Heart left ventricle (tissue), 16 donors: ENCODE data around the gene AGPAT3. TPM values are rescaled to one million over a fixed set of nuclear protein-coding genes. Genes with fewer than 3 reads are reported as not detected.

ENCODE experiments used
- ATAC-seq, 4 donors: fragments of 200-7000 bp; cut with Tn5 transposase; one replicate each; pipeline ENCODE4 v1.9.1; 2020 to 2022; ENCODE audit warnings: moderate library complexity in 4 of 4, mild to moderate bottlenecking in 3 of 4, moderate number of reproducible peaks in 1 of 4
- DNase-seq, 5 donors: peaks; one replicate each; pipeline ENCODE4 v3.0.0-alpha.2; 2020
- H3K27ac ChIP-seq, 12 donors: fragments of 200-600 bp; sonication (generic) in 4 of 12; one replicate each; pipeline versions ENCODE4 v1.5.0 to v1.8.0; 2016 to 2022; ENCODE audit warnings: mild to moderate bottlenecking in 2 of 12
- H3K27me3 ChIP-seq, 9 donors: fragments of 200-600 bp; sonication (generic) in 2 of 9; one replicate each; pipeline versions ENCODE4 v1.5.1 to v1.8.0; 2016 to 2022; ENCODE audit warnings: mild to moderate bottlenecking in 3 of 9
- H3K36me3 ChIP-seq, 9 donors: fragments of 200-600 bp; sonication (generic) in 2 of 9; one replicate each; pipeline versions ENCODE4 v1.5.0 to v1.8.0; 2018 to 2022; ENCODE audit warnings: mild to moderate bottlenecking in 2 of 9
- H3K4me1 ChIP-seq, 12 donors: fragments of 200-600 bp; sonication (generic) in 4 of 12; one replicate each; pipeline versions ENCODE4 v1.5.0 to v1.8.0; 2016 to 2022; ENCODE audit warnings: mild to moderate bottlenecking in 3 of 12
- H3K4me3 ChIP-seq, 12 donors: fragments of 200-600 bp; sonication (generic) in 4 of 12; one replicate each; pipeline versions ENCODE4 v1.5.0 to v1.8.0; 2017 to 2022; ENCODE audit warnings: mild to moderate bottlenecking in 9 of 12, moderate library complexity in 4 of 12
- H3K9me3 ChIP-seq, 12 donors: fragments of 200-600 bp; sonication (generic) in 4 of 12; one replicate each; pipeline versions ENCODE4 v1.5.0 to v1.8.0; 2016 to 2022; ENCODE audit warnings: mild to moderate bottlenecking in 1 of 12
- POLR2A ChIP-seq, 2 donors: fragments of 450-650 bp; IDR thresholded peaks; one replicate each; pipeline ENCODE4 v1.6.1; 2017; ENCODE audit warnings: antibody characterized with exemption in 2 of 2, mild to moderate bottlenecking in 2 of 2, moderate library complexity in 2 of 2
- WGBS, 4 donors: extraction: QIAGEN DNeasy Blood & Tissue Kit in 2 of 4; methylation state at CpG; one replicate each; pipeline versions ENCODE4 v1.1.5 to v1.1.7; 2013 to 2018; 5-methylcytosine and 5-hydroxymethylcytosine counted together
- intact Hi-C, 10 donors: fragments of 100-400 bp; cut with DNase I; formaldehyde crosslinking; loops; one replicate each; pipeline versions ENCODE4 v1.11.1 to v1.14.2; 2022
- polyA plus RNA-seq, 2 donors: library from polyadenylated mRNA; stranded (reverse); fragments of 200-250 nt; gene quantifications; one replicate each; pipeline ENCODE4 v1.2.3, GENCODE V29; 2013
- total RNA-seq, 9 donors: library from RNA; depleted of rRNA in 2 of 9; stranded (reverse); fragments of >200 nt in 2 of 9; fragmentation: NEBNext Ultra II Directional in 3 of 9; extraction: Animal tissue kit (Norgen Biotek cat#: 25700) in 3 of 9; gene quantifications; one replicate each; pipeline versions ENCODE4 v1.1.0 to v1.2.4, GENCODE V29; 2016 to 2023
- TF ChIP-seq, protein P1 (sequence below), 12 donors: fragments of 200-600 bp; sonication (generic) in 4 of 12; IDR thresholded peaks; one replicate each; pipeline versions ENCODE4 v1.5.0 to v1.8.0; 2018 to 2022; ENCODE audit warnings: antibody characterized with exemption in 12 of 12, mild to moderate bottlenecking in 5 of 12
- donor health status: ischemic (EF 13 %, LVEDD 7.1; RV severe dilation, severe dysfunction).
- donor health status: healthy with polysubstance abuse.
- donor health status: DM: no; HTN: yes; CAD: no.
- donor health status: DM: no; HTN: no; CAD: no.
- donor health status: ischemic (EF 25% LVEDD 6.9; RV normal size, moderate dysfunction).
- donor health status: ischemic (EF 25% LVEDD 5.7; RV mildly dilated, moderate dysfunction).
- donor health status: healthy.
- donor health status: DM: yes; HTN: yes; CAD: no.
- donor health status: ischemic (EF 35%, LVEDD 5.7; RV mildly dilated, moderate dysfunction).
- donor health status: nonischemic (EF 11% LVEDD 7.7; RV severe dilation, severe dysfunction).
- donor health status: DM: yes; HTN: yes; CAD: no.
- donor health status: PGD.
- donor health status: ischemic (EF 29% LVEDD 5.4; RV normal size, mild dysfunction).
- donor health status: nonischemic (EF 23%, LVEDD 6.1; RV moderate dilation, normal function).

Gene AGPAT3
- total and polyA plus RNA-seq, 11 donors = 26.6 to 86.0 (median 64.5) TPM

DNA sequence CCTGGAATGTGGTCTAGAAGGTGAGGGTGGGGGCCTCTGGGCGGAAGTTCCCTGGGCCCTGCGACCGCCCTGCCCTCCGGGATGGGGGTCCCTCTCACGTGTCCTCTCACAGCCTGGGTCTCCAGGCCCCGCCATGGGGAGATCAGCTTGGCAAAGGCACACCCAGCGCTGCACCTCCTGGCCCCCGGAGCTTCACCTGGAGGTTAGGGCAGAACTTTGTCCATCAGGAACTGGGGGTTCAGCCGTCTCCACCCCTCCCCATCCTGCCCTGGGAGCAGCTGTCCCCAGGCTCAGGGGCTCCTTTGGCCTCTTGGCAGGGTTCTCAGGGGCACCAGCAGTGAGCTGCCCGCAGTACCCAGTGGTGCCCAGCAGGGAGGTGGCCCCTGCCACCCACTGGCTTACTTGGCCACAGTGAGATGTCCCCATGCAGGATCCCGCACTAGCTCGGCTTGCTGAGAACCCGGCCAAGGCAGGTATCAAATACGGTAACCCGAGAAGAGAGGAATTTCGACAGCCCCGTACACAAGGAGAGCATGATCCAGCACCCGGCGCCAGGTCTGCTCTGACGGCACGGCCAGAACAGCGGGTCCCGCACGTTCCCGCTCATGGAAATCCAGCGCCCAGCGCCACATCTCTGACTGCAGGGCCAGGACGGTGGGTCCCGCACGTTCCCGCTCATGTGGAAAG is 38.9 kb upstream of the AGPAT3 start:
- intact Hi-C loops = no loop called here
- H3K27me3 ChIP-seq = peaks cover 0 to 21% (median 5%) of the 10 kb centered on the region in 9 donors
- no peak for TF ChIP-seq POLR2A (IDR thresholded peaks at IDR 0.05)
- TF ChIP-seq, protein P1, sequence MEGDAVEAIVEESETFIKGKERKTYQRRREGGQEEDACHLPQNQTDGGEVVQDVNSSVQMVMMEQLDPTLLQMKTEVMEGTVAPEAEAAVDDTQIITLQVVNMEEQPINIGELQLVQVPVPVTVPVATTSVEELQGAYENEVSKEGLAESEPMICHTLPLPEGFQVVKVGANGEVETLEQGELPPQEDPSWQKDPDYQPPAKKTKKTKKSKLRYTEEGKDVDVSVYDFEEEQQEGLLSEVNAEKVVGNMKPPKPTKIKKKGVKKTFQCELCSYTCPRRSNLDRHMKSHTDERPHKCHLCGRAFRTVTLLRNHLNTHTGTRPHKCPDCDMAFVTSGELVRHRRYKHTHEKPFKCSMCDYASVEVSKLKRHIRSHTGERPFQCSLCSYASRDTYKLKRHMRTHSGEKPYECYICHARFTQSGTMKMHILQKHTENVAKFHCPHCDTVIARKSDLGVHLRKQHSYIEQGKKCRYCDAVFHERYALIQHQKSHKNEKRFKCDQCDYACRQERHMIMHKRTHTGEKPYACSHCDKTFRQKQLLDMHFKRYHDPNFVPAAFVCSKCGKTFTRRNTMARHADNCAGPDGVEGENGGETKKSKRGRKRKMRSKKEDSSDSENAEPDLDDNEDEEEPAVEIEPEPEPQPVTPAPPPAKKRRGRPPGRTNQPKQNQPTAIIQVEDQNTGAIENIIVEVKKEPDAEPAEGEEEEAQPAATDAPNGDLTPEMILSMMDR (IDR thresholded peaks at IDR 0.05) = peak in 1 of 12 donors; percentile 15
- H3K36me3 ChIP-seq = no peaks in the 10 kb centered on the region
- WGBS, 4 donors = 45 to 51% (median 51%) methylated on average over 22 to 31 of the region's 31 CpGs
- peak; percentile 27 to 58 (median 42) for ATAC-seq
- peaks cover 0 to 6% (median 0%) of the 10 kb centered on the region in 12 donors for H3K4me1 ChIP-seq
- no peak overlapping the region for H3K27ac ChIP-seq
- no peaks in the 10 kb centered on the region for H3K9me3 ChIP-seq
- peak in 2 of 5 donors; percentile 18 to 52 for DNase-seq
- no peak overlapping the region for H3K4me3 ChIP-seq

DNA sequence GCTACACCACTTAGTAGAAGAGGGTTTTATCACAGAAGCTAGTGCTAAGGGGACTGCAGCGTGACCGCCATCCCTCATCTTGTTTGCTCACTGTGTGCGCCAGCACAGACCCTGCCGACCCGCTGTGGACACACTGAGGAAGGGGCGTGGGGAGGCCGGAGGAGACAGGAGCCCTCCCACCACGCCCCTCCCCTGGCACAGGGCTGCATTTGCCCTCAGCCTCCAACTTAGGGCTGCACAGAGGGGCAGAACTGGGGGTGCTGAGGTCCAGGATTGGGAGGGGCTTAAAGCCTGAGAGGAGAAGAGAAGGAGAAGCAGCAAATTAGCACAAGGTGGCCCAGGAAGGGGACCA is 38.4 kb upstream of the AGPAT3 start:
- no peaks in the 10 kb centered on the region for H3K36me3 ChIP-seq
- H3K27me3 ChIP-seq = peaks cover 0 to 24% (median 5%) of the 10 kb centered on the region in 9 donors
- H3K4me3 ChIP-seq = no peak overlapping the region
- intact Hi-C loops = no loop called here
- H3K27ac ChIP-seq = no peak overlapping the region
- H3K4me1 ChIP-seq = peaks cover 0 to 6% (median 0%) of the 10 kb centered on the region in 12 donors
- WGBS, 4 donors = 53 to 56% (median 56%) methylated on average over 6 to 8 of the region's 8 CpGs; no CpG with 5 or more reads in 1 of the 4 donors
- H3K9me3 ChIP-seq = no peaks in the 10 kb centered on the region
- ATAC-seq (peak in 3 of 4 donors; percentile 14 to 23 (median 17)), DNase-seq (peak in 1 of 5 donors; percentile 53)
- TF ChIP-seq, protein P1 (IDR thresholded peaks at IDR 0.05) = no peak
- TF ChIP-seq POLR2A (IDR thresholded peaks at IDR 0.05) = no peak

DNA sequence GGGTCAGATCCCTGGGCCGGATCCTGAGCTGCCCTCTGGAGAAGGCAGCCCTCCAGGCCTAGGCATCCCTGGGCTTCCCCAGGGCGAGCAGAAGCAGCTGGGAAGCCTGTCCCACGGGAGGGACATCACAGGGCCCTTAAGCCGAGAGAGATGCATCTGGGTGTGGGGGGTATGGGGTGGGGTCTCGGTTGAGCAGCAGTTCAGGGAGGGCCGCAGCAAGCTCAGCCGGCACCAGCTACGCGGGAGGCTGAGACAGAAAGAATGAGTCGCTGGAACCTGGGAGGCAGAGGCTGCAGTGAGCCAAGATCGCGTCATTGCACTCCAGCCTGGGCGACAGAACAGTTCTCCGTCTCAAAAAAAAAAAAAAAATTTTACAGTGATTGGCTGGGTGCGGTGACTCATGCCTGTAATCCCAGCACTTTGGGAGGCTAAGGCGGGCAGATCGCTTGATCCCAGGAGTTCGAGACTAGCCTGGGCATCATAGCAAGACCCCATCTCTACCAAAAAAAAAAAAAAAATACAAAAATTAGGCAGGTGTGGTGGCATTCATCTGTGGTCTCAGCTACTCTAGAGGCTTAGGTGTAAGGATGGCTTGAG is 37.9 kb upstream of the AGPAT3 start:
- peak in 3 of 4 donors; percentile 33 to 68 (median 43) for ATAC-seq
- peaks cover 0 to 28% (median 5%) of the 10 kb centered on the region in 9 donors for H3K27me3 ChIP-seq
- peak in 1 of 5 donors; percentile 45 for DNase-seq
- intact Hi-C loops = no loop called here
- H3K36me3 ChIP-seq = no peaks in the 10 kb centered on the region
- TF ChIP-seq, protein P1 (IDR thresholded peaks at IDR 0.05) = no peak
- TF ChIP-seq POLR2A (IDR thresholded peaks at IDR 0.05) = no peak
- 64 to 74% (median 69%) methylated on average over 17 to 18 of the region's 18 CpGs for WGBS, 4 donors
- peaks cover 0 to 6% (median 0%) of the 10 kb centered on the region in 12 donors for H3K4me1 ChIP-seq
- no peak overlapping the region for H3K27ac ChIP-seq
- no peaks in the 10 kb centered on the region for H3K9me3 ChIP-seq
- no peak overlapping the region for H3K4me3 ChIP-seq

DNA sequence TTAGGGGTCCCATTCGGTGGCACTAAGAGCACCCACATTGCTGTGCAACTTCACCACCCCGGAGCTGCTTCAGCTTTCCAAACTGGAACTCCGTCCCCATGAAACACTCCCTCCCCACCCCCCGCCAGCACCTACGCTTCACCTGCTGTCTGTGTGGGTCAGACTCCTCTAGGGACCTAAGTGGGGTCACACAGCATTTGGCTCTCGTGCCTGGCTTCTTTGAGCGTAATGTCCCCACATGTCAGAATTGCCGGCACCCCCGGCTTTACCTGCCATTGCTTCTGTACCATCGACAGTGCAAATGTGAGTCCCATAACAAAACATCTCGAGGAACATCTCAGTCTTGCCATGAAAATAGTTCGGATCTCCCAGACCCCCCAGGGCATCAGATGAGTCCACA is 35.9 kb upstream of the AGPAT3 start:
- TF ChIP-seq, protein P1 (IDR thresholded peaks at IDR 0.05) = no peak
- TF ChIP-seq POLR2A (IDR thresholded peaks at IDR 0.05) = no peak
- peaks cover 0 to 6% (median 0%) of the 10 kb centered on the region in 12 donors for H3K9me3 ChIP-seq
- no peak overlapping the region for H3K4me3 ChIP-seq
- H3K4me1 ChIP-seq = peaks cover 0 to 6% (median 0%) of the 10 kb centered on the region in 12 donors
- DNase-seq = no peak
- H3K36me3 ChIP-seq = no peaks in the 10 kb centered on the region
- WGBS, 4 donors = 81 to 90% (median 85%) methylated on average over 12 of the region's 12 CpGs
- peaks cover 0 to 32% (median 5%) of the 10 kb centered on the region in 9 donors for H3K27me3 ChIP-seq
- intact Hi-C loops = no loop called here
- no peak for ATAC-seq
- H3K27ac ChIP-seq = no peak overlapping the region
